C1 segment of cervical spinal cord (tissue), 14 donors: Measurements from ENCODE around the gene HPCAL1.

Source experiments
- DNase-seq, 14 donors: peaks; one replicate each; lab custom pipeline; 2025; lab: John Stamatoyannopoulos, UW

Gene HPCAL1

DNA sequence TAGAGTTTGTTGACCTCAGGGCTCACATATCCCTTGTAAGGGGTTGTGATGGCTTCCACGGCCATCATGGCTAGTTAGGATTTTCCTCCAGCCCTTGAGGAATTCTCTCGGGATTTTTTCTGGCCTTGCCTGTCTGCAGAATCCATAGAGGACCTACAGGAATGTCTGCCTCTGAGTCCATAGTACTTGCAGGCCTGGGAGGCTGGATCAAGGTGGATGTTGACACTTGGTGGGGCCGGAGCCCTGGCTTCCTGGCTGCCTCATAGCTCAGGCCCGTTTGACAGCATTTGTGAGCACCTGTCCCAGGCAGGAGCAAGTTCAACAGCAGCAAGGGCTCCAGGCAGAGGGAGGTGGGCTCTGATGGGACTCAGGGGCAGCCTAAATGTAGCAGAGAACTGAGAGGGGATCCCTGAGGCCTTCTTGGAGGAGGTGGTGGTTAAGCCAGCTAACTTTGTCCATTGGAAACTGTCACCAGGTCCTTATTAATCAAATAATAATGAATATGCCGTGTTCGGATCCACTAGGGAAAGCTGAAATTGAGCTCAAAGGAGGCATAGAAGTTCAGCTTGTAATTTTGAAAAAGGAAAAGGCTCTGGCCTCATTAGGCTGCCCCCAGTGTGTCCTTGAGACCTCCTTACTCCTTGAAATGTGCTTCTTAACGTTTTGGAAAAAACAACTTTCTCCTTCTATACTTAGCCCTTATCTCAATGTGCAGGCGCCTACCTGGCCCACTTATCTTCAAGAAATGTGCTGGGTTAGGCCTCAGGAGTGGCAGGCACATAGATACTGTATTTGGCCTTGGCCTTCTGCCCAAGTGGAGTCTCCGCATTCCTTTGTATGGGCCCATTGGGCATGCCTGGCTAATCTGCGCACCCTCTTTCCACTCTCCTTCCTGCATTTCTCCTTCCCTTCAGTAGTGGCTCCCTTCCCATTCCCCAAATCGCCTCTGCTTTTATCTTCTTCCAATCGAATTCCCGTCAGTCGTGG is 66.9 kb downstream of the HPCAL1 start:
- no peak for DNase-seq

DNA sequence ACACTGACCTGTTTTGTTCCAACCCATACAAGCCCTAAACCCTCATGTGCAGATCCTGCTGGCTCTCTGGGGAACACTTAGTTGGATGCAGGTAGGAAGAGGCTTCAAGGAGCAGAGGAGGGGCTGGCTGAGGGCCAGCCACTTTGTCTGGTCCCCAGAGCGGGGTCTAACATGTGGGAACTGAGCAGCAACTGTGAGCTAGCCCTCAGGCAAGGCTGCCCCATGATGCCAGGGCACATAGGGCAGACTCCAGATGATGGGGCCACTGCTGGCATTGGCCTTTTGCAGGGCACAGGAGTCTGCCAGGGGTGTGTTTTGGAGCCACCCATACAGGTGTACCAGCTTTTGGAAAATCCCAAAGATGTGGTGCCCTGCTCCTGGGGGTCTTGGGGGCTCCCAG is 67.7 kb downstream of the HPCAL1 start:
- DNase-seq, result no peak

DNA sequence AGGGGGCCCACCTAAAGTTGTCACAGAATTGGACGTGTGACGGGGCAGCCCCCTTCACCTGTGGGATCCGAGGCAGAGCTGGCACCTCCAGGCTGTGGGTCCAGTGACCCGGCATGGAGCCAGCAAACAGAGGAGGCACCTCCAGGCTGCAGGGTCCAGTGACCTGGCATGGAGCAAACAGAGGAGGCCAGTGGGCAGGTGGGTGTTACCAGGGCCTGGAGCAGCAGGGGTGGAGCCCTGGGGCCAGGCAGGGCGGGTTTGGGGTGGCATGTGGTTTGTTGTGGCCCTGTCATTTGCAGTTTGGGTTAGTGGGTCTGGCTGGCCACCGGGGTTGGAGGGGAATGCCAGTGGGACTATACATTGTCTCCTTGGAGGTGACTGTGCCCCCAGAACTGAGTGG is 68.2 kb downstream of the HPCAL1 start:
- no peak for DNase-seq

DNA sequence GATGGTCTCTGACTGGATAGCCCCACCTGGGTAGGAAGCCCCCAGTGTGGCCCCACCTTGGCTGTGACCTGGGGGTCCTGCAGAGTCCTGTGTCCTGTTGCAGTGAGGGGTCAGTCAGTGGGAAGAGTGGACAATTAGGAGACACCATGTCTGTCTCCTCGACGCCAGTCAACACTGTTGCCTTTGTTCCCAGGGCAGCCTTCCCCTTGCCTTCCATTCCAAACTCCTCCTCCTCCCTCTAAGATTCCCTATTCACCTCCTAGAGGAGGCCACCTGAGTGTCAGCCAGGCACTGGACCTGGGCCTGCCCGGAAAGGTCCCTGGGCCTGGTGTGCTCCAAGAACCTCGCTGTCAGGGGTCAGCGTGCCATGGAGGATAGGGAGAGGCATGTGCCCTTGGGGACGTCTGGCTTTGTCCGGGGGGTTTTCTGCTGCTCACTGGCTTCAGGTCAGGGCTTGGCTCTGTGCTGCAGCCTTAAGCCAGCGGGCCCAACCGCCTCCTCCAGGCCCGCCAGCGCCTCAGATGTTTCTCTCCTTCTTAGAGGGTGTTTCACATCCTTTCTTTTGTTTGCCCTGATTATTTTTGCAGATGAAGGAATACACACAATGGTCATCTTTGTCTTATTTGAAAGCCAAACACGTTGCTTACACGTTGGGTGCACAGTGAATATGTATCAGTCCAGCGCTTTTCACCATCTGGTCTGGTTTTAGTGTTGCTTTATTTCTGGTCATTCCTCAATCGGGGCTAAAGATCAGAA is 68.9 kb downstream of the HPCAL1 start:
- DNase-seq, result peak in 3 of 14 donors; percentile 19 to 27 (median 20)

DNA sequence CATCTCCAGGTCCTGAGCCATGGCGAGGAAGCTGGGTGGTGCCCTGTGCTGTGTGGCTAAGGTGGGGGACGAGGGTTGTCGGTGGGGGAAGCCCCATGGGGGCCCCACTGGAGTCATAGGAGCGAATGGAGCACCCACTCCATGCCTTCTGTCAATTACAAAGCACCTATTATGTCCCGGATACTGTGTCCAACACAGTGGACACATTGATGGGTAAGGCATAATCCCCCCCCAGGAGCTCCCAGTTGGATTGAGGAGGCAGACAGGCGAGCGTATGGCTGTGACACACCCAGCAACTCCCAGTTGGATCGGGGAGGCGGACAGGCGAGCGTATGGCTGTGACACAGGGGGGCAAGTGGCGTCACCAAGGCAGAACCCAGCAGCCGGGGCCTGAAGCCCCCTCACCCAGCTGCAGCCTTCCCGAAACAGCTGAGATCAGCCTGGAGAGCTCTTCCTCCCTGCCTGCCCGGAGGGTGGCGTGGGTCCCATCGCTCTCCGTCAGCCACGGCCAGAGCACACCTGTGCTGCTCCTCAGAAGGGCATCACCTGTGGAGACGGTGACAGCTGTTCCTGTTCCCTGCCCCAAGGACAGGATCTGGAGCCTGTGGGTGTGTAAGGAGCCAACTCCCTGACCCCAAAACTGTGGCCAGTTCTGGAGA is 69.6 kb downstream of the HPCAL1 start:
- DNase-seq, result peak in 1 of 14 donors; percentile 28

DNA sequence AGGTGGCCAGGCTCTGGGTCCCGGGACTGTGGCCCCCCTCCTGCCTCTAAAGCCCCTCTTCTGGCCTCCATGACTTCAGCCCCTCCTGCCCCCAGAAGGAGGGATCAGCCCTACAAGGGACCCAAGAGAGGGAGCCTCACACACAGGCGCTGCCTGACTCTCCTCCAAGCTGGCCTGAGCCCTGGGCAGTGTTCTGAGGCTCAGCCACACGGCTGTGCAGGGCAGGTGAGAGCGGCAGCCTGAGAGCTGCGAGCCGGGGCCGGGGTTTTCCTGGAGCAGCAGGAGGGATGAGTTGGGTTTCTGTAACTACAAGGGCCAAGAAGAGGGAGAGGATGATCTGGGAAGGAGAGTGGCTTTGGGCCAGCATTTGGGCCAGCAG is 70.1 kb downstream of the HPCAL1 start:
- no peak for DNase-seq

DNA sequence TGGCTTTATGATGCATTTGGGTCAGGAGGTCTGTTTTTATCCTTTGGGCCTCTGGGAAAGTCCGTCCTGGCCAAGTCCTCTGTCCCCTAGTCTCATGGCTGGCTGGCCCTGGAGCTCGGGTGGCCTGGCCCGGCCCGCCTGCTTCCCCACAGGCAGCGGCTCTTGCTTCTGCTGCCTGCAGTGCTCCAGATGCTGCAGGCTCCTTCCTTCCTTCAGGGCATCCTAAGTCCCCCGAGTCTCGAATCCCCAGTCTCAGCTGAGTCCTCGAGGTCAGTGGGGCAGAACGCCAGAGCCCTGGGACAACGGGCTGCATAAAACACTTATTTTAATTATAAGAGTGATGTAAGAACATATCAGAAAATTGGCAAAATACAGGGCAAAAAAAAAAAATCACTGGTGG is 71.2 kb downstream of the HPCAL1 start:
- DNase-seq, result no peak

DNA sequence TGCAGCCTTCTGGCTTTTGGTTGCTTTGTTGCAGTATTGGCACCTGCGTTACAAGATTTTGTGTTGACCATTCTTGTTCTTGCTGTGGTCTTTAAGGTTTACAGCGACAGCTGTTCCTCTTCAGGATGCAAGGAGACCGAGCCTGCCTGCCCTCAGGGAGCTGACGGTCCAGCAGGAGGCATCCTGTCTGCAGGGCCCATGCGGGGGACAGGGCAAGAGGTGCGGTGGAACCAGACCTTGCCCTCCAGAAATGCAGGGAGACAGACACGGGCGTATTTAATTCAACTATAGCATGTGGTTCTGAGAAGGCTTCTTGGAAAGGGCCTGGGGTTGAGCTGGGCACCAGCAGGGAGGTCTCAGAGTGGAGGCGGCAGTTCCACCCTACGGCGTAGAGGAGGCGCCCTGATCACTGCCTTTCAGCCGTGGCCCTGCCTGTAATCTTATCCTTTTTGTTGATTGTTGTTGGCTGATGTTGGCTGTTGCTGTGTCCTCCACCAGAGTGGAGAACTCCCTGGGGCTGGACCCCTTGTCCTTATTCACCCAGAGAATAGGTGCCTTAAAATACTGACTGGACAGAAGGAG is 71.7 kb downstream of the HPCAL1 start:
- DNase-seq, result no peak

DNA sequence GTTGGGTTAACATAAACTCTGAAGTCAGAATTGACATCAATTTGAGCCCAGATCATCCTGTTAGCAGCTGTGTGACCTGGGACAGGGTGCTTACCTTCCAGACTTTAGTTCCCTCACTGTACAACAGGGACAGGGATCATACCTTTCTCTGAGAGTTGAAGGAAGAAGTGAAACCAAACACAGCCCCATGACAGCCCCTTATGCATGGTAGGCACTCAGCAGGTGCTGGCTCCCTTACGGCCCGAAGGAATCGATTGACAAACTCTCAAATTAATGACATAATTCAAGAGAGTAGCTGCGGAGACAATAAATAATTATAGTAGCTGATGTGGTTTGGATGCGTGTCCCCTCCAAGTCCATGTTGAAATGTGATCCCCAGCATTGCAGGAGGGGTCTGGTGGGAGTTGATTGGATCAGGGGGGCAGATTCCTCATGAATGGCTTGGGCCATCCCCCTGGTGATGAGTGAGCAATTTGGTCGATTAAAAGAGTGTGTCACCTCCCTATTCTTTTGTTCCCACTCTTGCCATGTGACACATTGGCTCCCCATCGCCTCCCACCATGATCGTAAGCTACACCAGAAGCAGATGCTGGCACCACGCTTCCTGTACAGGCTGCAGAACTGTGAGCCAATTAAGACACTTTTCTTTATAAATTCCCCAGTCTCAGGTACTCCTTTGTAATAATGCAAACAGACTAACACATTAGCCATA is 73.0 kb downstream of the HPCAL1 start:
- no peak for DNase-seq

DNA sequence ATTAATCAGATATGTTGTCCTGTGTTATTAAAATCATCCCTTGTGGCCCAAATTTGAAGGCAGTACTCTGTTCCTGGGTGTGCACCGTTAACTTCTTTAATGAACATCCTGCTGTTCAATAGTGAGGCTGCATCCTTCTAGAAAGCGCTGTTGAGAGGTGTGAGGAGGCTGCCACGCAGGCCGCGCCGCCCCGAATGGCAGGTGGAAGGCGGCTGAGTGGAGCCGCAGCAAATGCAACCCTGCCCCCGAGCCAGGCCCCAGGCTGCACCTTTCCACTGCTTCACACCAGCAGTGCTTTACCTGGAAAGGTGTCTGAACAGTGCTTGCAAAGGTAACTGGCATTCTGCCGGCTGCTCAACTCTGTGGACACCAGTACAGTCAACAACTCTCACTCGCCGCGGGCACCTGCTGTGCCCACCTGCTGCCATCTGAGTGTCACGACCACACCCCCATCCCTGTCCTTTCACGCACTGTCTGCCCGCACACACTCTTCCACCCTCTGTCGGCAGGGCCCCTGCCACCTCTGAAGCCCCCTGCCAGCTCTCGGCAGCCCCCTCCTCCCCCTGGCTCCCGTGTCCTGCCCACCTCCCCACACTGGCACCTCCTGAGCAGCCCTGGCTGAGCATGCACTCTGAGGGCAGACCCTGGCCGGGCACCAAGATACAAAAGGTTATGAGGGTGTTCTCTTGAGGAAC is 74.5 kb downstream of the HPCAL1 start:
- no peak for DNase-seq

DNA sequence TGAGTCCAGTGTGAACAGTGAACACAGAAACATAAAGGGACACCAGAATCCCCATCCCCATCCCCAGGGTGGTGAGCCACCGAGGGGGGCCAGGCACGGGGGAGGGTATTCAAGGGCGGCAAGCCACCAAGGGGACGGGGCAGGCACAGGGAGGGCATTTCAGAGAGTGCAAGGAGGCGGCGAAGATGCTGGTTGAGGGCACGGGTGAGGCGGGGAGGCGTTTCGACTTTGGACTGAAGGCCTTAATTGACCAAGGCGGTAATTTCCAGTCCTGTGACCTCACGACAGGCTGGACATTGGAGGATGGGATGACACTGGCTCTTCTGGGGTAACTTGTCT is 75.0 kb downstream of the HPCAL1 start:
- DNase-seq, result no peak

DNA sequence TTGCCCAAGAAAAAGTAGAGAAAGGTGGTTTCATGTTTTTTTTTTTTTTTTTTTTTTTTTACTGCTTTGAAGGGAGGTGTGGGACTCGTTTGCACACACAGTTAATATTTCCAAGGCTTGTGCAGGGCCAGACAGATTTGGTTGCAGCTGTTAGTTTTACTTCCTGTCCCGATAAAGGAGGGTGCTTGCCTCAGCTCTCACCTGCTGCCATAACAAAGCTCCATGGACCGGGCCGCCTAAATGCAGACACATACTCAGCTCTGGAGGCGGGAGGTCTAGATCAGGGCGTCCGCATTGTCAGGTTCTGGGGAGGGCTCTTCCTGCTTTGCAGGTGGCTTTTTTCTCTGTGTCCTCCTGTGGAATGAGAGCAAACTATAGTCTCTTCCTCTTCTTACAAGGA is 75.5 kb downstream of the HPCAL1 start:
- DNase-seq, result no peak

DNA sequence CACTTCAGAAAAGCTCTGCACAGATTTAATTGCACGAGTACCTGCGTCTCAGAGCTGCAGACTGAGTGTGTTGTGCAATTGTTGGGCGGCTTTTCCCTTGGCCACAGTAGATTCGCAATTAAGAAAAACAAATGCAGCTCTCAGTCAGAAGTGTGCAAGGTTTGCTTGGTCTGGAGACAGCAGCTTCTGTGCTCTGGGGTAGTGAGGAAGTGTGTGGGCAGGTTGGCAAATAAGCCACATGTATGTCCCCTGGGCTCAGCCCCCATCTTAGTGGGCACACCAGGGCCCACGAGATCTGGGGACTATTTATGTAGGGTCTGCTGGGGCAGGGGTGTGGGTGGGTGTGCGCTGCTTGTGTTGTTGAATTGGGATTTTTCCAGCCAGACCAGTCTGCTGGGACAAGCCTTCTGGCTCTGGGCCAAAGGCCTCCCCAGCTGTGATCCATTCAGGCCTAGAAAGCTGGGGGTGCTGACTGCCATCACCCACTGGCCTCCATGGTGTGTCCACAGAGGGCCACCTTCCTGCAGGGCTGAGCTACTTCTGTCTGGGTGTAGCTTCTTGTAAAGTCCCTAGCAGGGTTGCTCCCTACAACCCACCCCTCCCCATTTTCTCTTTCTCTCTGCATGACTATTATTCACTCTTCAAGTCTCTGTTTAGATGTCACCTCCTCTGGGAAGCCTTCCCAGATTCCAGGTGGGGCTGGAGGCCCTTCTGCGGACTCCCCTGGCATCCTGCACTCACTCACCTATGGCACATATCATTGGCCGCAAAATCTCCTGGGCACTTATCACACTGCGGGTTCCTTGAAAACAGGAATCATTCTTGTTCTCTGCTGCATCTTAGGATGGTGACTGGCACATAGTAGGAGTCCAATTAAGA is 77.6 kb downstream of the HPCAL1 start:
- DNase-seq, result no peak

DNA sequence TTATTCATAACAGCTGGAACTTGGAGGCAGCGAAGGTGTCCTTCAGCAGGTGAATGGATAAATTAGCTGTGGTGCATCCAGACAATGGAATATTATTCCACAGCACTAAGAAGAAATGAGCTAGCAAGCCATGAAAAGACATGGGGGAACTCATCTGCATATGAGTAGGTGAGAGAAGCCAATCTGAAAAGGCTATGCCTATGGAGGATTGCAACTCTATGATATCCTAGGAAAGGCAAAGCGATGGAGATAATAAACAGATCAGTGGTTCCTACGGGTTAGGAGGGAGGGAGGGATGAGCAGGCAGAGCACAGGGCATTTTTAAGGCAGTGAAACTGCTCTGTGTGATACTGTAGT is 79.3 kb downstream of the HPCAL1 start:
- DNase-seq, result no peak

DNA sequence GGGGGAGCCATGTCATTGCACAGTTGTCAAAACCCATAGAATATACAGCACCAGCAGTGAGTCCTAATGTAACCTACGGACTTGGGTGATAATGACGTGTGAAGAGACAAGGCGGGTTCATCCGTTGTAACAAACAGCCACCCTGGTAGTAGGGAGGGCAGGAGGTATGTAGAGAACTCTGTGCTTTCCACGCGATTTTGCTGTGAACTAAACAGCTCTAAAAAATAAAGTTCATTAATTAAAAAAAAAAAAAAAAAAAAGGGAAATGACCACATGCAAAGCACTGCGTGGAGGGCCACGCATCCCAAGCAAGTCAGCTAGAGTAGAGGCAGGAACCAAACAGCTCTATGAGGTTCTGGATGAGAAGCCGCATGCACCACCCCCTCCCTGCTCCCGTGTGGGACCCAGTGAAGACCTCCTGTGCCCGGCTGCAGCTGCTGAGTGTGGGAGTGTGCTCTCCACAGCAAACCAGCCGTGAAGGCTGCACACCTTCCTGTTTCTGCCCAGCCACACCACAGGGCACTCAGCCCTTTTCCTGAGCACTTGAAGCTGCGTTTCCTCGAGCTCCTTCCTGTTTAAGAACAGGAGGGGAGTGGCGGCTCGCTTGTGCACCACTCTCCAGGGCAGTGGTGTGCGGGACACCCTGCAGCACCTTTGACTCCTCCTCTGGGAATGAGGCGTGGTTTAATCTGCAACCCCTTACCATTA is 79.8 kb downstream of the HPCAL1 start:
- DNase-seq, result no peak

DNA sequence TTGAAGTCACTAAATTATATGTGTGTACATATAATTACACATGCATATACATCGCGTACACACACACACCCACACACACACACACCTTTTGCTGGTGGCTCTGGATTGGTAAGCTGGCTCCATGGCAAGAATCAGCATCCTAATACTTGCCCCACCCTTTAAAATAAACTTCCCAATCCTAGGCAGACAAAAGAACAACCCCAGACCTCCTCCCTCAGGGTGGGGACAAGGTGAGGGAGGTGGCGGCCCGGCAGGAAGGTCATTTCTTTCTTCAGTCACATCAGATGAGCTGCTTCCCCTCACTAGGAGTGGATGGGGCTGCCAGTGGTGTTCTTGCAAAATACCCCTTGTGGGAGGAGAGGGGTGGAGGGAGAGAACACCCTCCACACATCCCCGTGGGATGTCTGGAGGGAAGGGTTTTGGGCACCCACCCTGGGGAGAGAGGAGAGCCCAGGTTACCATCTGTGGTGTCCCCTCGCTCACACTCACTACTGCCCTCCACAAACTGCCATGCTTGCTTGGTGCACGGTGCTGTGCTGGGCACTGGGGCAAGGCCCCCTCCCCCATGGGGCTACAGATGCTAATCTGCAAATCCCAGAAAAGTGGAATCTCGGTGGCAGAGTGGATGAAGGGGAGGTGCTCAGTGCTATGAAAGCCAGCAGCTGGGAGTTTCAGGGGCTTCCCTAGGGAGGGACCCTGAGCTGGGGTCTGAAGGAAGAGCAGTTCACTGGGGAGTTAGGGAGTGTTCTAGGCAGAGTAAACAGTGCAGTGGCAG is 81.4 kb downstream of the HPCAL1 start:
- no peak for DNase-seq

DNA sequence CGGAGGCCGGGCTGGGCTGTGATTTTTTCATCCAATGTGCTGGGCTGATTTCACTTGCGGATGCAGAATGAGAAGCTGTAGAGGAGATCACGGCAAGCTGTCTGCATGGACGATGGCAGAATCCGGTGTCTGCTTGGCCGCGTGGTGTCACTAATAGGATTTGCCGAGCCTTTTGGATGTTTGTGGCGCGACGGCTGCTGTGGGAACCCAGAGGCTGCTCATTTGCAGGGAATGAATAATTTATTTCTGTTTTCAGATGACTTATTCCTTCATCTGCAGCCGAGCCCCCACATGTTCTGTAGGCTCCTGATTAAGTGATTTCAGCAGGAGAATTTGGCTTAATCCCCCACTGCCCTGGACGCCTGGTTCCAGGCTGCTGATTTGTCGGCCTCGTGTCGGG is 82.8 kb downstream of the HPCAL1 start:
- peak in 1 of 14 donors; percentile 57 for DNase-seq
